Endodermal cell (in vitro differentiated cells): ENCODE results near the gene KCNT2. TPM values are rescaled to one million over a fixed set of nuclear protein-coding genes. Genes with fewer than 3 reads are reported as not detected.

Experiments
- DNase-seq: peaks from one replicate; pipeline ENCODE4 v3.0.0-alpha.2; 2017
- H3K27ac ChIP-seq: 2 replicates; pipeline ENCODE4 v1.5.1; 2013; ENCODE audit warnings: mild to moderate bottlenecking, low read depth, low read length, moderate library complexity
- H3K27me3 ChIP-seq: 2 replicates; pipeline ENCODE4 v1.6.1; 2013; ENCODE audit warnings: mild to moderate bottlenecking, low read length, moderate library complexity; ENCODE audit not compliant: insufficient read depth, control insufficient read depth, poor library complexity, severe bottlenecking
- H3K36me3 ChIP-seq: 2 replicates; pipeline ENCODE4 v1.7.0; 2013; ENCODE audit warnings: mild to moderate bottlenecking, low read length, moderate library complexity; ENCODE audit not compliant: control insufficient read depth, insufficient read depth
- H3K4me1 ChIP-seq: one replicate; pipeline ENCODE4 v1.7.0; 2013; ENCODE audit warnings: low read length; ENCODE audit not compliant: control insufficient read depth, insufficient read depth
- H3K4me3 ChIP-seq: 2 replicates; pipeline ENCODE4 v1.5.1; 2013; ENCODE audit warnings: mild to moderate bottlenecking, low read length, moderate library complexity
- H3K9ac ChIP-seq: 2 replicates; pipeline ENCODE4 v1.6.1; 2013; ENCODE audit warnings: mild to moderate bottlenecking, low read length, moderate library complexity; ENCODE audit not compliant: poor library complexity, severe bottlenecking; ENCODE audit errors: extremely low read depth
- H3K9me3 ChIP-seq: 2 replicates; pipeline ENCODE4 v1.6.1; 2013; ENCODE audit warnings: mild to moderate bottlenecking, low read length, moderate library complexity; ENCODE audit not compliant: control insufficient read depth
- H3K27ac Mint-ChIP-seq: 2 replicates; pipeline ENCODE4 v1.8.0; 2020; ENCODE audit warnings: mixed read lengths
- H3K27me3 Mint-ChIP-seq: 2 replicates; pipeline ENCODE4 v1.8.0; 2021; ENCODE audit warnings: mild to moderate bottlenecking, mixed read lengths; ENCODE audit not compliant: insufficient read depth
- H3K36me3 Mint-ChIP-seq: 2 replicates; pipeline ENCODE4 v1.8.0; 2020; ENCODE audit warnings: low read depth, mixed read lengths
- H3K4me1 Mint-ChIP-seq: 2 replicates; pipeline ENCODE4 v1.8.0; 2020; ENCODE audit warnings: mixed read lengths
- H3K4me3 Mint-ChIP-seq: 2 replicates; pipeline ENCODE4 v1.8.0; 2020; ENCODE audit warnings: mild to moderate bottlenecking, moderate library complexity, mixed read lengths
- H3K9me3 Mint-ChIP-seq: 2 replicates; pipeline ENCODE4 v1.8.0; 2020; ENCODE audit warnings: mild to moderate bottlenecking, mixed read lengths
- CTCF ChIP-seq: fragments of 200-600 bp; sonication (generic); conservative IDR thresholded peaks from 2 replicates; pipeline ENCODE4 v1.5.0; 2021; ENCODE audit warnings: antibody characterized with exemption, mild to moderate bottlenecking
- WGBS, 2 experiments: methylation state at CpG; one replicate each; pipeline versions ENCODE4 v1.1.5 to v1.1.7; 2013; ENCODE audit warnings: missing lambda C conversion rate in 2 of 2, mixed read lengths in 1 of 2; ENCODE audit not compliant: insufficient coverage in 1 of 2, insufficient read length in 1 of 2; 5-methylcytosine and 5-hydroxymethylcytosine counted together
- total RNA-seq, 2 donors: library from RNA; stranded (reverse); fragmentation: NEBNext Ultra II Directional in 1 of 2; extraction: Animal tissue kit (Norgen Biotek cat#: 25700) in 1 of 2; gene quantifications; 2 replicates in 1 of 2; 3 replicates in 1 of 2; pipeline ENCODE4 v1.2.1, GENCODE V29; 2021

Gene KCNT2
- total RNA-seq, 2 donors from 2014 or later = 9.1 to 12.1 TPM

- Histone ChIP-seq H3K9me3 (no peaks in the 10 kb centered on the region), H3K27ac (no peak overlapping the region), H3K27me3 (no peaks in the 10 kb centered on the region), H3K9ac (no peak overlapping the region), H3K36me3 (no peaks in the 10 kb centered on the region), H3K4me1 (no peaks in the 10 kb centered on the region), H3K4me3 (no peak overlapping the region)
- Mint-ChIP-seq H3K4me1 (peaks cover 10% of the 10 kb centered on the region), H3K27me3 (no peaks in the 10 kb centered on the region), H3K27ac (peak overlapping the region; percentile 78), H3K36me3 (no peaks in the 10 kb centered on the region), H3K4me3 (no peak overlapping the region), H3K9me3 (no peaks in the 10 kb centered on the region)
- WGBS, 2 experiments = 51 to 67% methylated on average over 2 of the region's 2 CpGs
- no peak for DNase-seq
- no peak for TF ChIP-seq CTCF
Observed at GRCh38 chr1:196407358-196408051, 200.7 kb downstream of the KCNT2 start.

- no peaks in the 10 kb centered on the region for H3K36me3 Mint-ChIP-seq
- H3K9me3 Mint-ChIP-seq = no peaks in the 10 kb centered on the region
- no peak overlapping the region for H3K4me3 ChIP-seq
- H3K4me3 Mint-ChIP-seq = no peak overlapping the region
- WGBS, 2 experiments = 93 to 100% methylated on average over 1 of the region's 2 CpGs
- DNase-seq = no peak
- peaks cover 18% of the 10 kb centered on the region for H3K4me1 Mint-ChIP-seq
- TF ChIP-seq CTCF = no peak
- no peak overlapping the region for H3K9ac ChIP-seq
- H3K36me3 ChIP-seq = no peaks in the 10 kb centered on the region
- H3K27me3 ChIP-seq = no peaks in the 10 kb centered on the region
- H3K4me1 ChIP-seq = no peaks in the 10 kb centered on the region
- H3K27ac Mint-ChIP-seq = no peak overlapping the region
- H3K27me3 Mint-ChIP-seq = no peaks in the 10 kb centered on the region
- H3K27ac ChIP-seq = no peak overlapping the region
- H3K9me3 ChIP-seq = no peaks in the 10 kb centered on the region
Observed at GRCh38 chr1:196405839-196406238, 202.4 kb downstream of the KCNT2 start.

GRCh38 chr1:196403803-196404690 lies 204.2 kb downstream of the KCNT2 start:
- Histone ChIP-seq H3K36me3 (no peaks in the 10 kb centered on the region), H3K9ac (no peak overlapping the region), H3K4me1 (no peaks in the 10 kb centered on the region), H3K27ac (no peak overlapping the region), H3K27me3 (no peaks in the 10 kb centered on the region), H3K9me3 (no peaks in the 10 kb centered on the region), H3K4me3 (no peak overlapping the region)
- H3K4me1 Mint-ChIP-seq = peaks cover 19% of the 10 kb centered on the region
- WGBS, 2 experiments = 92 to 94% methylated on average over 6 to 7 of the region's 7 CpGs
- no peak overlapping the region for H3K4me3 Mint-ChIP-seq
- H3K9me3 Mint-ChIP-seq = no peaks in the 10 kb centered on the region
- H3K27me3 Mint-ChIP-seq = no peaks in the 10 kb centered on the region
- DNase-seq = no peak
- no peak for TF ChIP-seq CTCF
- H3K27ac Mint-ChIP-seq = no peak overlapping the region
- no peaks in the 10 kb centered on the region for H3K36me3 Mint-ChIP-seq
